ENCODE data around the gene CUL4A.

CUL4A gene

DNA sequence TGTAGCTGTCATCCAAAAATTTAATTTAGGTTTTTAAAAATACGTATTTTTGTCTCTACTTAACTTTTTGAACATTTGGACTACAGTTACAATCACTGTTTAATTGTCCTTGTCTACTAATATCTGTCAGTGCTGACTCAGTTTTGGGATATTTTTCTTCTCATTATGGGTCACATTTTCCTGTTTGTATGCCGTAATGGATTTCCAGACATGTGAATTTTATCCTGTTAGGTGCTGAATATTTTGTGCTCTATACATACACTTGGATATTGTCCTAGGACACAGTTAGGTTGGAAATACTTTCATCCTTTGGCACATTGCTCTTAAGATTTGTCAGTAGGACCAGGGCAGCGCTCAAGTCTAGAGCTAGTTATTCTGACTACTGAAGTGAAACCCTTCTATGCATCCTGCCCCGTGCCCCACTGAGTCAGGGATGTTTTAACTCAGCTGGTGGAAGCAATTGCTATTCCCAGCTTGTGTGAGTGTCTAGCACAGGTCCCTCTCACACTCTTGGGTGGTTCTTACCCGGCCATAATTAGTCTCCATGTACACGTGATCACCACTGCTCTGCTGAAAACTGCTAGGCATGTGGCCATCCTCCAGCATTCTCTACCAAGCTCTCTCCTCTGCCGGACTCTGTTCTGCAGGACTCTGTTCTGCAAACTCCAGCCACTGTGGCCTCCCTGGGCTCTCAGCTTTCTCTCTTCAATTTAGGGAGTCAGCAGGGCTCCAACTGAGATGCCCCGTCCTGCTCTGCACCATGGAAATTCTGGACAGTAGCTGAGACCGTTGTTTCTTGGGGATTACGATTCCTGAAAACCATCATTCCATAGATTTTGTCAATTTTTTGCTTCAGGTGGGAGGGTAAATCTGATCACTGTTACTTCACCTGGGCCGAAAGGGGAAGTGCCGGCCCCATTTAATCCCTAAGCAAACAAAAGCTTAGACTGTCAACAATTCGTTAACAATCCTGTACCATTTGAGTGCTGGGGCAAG is 39.8 kb upstream of the CUL4A start:
- no peak overlapping the region for H3K4me3 Mint-ChIP-seq
- H3K27me3 Mint-ChIP-seq (ENCODE audit: low read depth, poor library complexity): peaks cover 10% of the 10 kb centered on the region
- H3K9me3 Mint-ChIP-seq: no peaks in the 10 kb centered on the region
- peaks cover 25% of the 10 kb centered on the region for H3K4me1 Mint-ChIP-seq
- peaks cover 72% of the 10 kb centered on the region for H3K36me3 Mint-ChIP-seq (ENCODE audit: low read depth)
- no peak for DNase-seq
- H3K27ac Mint-ChIP-seq: no peak overlapping the region
- TF ChIP-seq CTCF (IDR thresholded peaks at IDR 0.05): no peak

DNA sequence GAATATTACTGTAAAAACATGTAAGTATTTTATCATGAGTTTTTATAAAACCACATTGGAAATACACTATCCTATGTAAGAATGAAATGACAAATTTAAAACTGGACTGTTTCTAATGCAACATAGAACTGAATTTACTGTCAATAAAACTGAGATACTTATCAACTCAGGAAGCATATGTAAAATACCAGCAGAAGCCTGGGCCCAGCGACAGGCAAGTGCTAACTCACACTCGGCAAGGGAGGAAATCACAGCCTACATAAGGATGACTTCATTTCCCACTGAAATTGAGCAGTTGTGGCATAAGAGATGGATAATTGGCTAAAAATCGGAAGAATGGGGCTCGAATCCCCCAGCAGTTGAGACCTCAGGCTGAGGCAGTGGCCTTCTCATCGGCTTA is 38.9 kb upstream of the CUL4A start:
- no peak for DNase-seq
- peaks cover 3% of the 10 kb centered on the region for H3K27me3 Mint-ChIP-seq (ENCODE audit: low read depth, poor library complexity)
- no peak overlapping the region for H3K27ac Mint-ChIP-seq
- peaks cover 20% of the 10 kb centered on the region for H3K4me1 Mint-ChIP-seq
- peaks cover 72% of the 10 kb centered on the region for H3K36me3 Mint-ChIP-seq (ENCODE audit: low read depth)
- no peak for TF ChIP-seq CTCF (IDR thresholded peaks at IDR 0.05)
- H3K4me3 Mint-ChIP-seq: no peak overlapping the region
- H3K9me3 Mint-ChIP-seq: no peaks in the 10 kb centered on the region

DNA sequence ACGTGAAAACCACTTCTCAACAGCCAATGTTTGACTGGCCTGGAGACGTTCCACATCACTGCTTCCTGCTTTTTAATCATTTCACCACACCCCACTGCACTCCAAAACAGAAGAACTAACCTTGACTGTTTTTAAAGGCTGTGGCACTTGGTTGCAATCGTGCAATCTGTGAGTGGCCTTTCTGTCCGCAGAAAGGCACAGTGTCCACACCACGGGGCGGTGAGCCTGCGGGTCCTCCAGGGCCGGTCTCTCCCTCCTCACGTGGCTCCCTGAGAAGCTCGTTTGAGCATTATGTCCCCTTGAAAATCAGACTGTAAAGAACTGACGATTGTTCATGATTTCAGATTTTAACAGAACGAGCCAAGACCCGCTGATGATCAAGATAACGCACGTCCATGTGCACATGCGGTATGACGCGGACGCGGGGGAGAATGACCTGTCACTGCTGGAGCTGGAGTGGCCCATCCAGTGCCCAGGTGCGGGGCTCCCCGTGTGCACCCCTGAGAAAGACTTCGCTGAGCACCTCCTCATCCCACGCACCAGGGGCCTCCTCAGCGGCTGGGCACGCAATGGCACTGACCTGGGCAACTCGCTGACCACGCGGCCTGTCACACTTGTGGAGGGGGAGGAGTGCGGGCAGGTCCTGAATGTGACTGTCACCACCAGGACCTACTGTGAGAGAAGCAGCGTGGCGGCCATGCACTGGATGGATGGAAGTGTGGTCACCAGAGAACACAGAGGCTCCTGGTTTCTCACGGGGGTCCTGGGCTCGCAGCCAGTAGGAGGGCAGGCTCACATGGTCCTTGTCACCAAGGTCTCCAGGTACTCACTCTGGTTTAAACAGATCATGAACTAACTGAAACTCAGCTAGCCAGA is 37.9 kb upstream of the CUL4A start:
- peak overlapping the region; percentile 39 for H3K27ac Mint-ChIP-seq
- H3K4me1 Mint-ChIP-seq: peaks cover 20% of the 10 kb centered on the region
- H3K36me3 Mint-ChIP-seq (ENCODE audit: low read depth): peaks cover 70% of the 10 kb centered on the region
- no peak overlapping the region for H3K4me3 Mint-ChIP-seq
- H3K27me3 Mint-ChIP-seq (ENCODE audit: low read depth, poor library complexity): no peaks in the 10 kb centered on the region
- no peaks in the 10 kb centered on the region for H3K9me3 Mint-ChIP-seq
- no peak for DNase-seq
- TF ChIP-seq CTCF (IDR thresholded peaks at IDR 0.05): no peak

DNA sequence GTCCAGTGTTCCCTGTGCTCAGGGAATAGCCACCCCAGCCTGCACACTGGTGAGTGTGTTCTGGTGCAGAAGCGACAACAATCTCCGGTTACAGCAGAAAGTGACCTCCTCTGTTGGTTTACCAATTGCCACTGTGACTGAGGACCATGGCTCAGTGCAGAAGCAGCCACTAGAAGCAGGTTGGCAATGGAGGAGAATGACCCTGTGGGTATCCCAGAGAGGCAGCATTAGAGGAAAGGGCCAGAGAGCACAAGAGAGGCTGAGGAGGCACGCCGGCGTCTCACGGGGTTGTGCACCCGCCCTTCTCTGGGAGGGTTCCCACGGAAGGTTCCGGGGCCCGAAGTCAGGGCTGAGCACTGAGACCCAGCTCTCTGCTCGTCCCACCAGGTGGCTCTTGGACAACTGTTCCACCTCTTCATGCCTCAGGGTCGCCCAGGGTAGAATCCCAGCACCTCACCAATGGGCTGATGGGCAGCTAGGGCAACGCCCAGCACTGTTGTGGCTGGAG is 36.9 kb upstream of the CUL4A start:
- Mint-ChIP-seq H3K36me3 (ENCODE audit: low read depth) (peaks cover 61% of the 10 kb centered on the region), H3K4me1 (peaks cover 20% of the 10 kb centered on the region), H3K4me3 (no peak overlapping the region), H3K9me3 (no peaks in the 10 kb centered on the region), H3K27me3 (ENCODE audit: low read depth, poor library complexity) (no peaks in the 10 kb centered on the region), H3K27ac (peak overlapping the region; percentile 51)
- no peak for DNase-seq
- no peak for TF ChIP-seq CTCF (IDR thresholded peaks at IDR 0.05)

- Mint-ChIP-seq H3K36me3 (ENCODE audit: low read depth) (peaks cover 64% of the 10 kb centered on the region), H3K27ac (no peak overlapping the region), H3K27me3 (ENCODE audit: low read depth, poor library complexity) (peaks cover 3% of the 10 kb centered on the region), H3K9me3 (no peaks in the 10 kb centered on the region), H3K4me1 (peaks cover 11% of the 10 kb centered on the region), H3K4me3 (no peak overlapping the region)
- DNase-seq: no peak
- TF ChIP-seq CTCF (IDR thresholded peaks at IDR 0.05): no peak
Observed at GRCh38 chr13:113176280-113176679, 33.1 kb upstream of the CUL4A start.

Data from nephron progenitor cell (in vitro differentiated cells).